Mammary epithelial cell (primary cell): ENCODE measurements around the gene KCNN3.

Experiments used
- CTCF ChIP-seq, 2 donors: IDR thresholded peaks in 1 of 2; conservative IDR thresholded peaks in 1 of 2; 2 replicates each; pipeline ENCODE4 v1.5.1; 2011 to 2012; ENCODE audit warnings: inconsistent platforms in 2 of 2, low read length in 2 of 2, mild to moderate bottlenecking in 2 of 2, control low read depth in 1 of 2, low read depth in 1 of 2; ENCODE audit not compliant: insufficient read depth in 1 of 2; ENCODE audit errors: extremely low read depth in 1 of 2
- EZH2 ChIP-seq: IDR thresholded peaks from 2 replicates; pipeline ENCODE4 v1.6.1; 2012; ENCODE audit warnings: low read length, inconsistent platforms, borderline replicate concordance

GRCh38 chr1:154901591-154901990 lies 31.5 kb upstream of the KCNN3 start:
- no peak for TF ChIP-seq CTCF (conservative IDR thresholded peaks at IDR 0.05 in 1 of 2, IDR thresholded peaks at IDR 0.05 in 1 of 2; ENCODE audit: extremely low read depth in 1 of 2, insufficient read depth in 1 of 2, low read depth in 1 of 2, low read length in 2 of 2)
- TF ChIP-seq EZH2: no peak
